SU-DHL-6 (cell line): Measurements from ENCODE around the gene C17orf78.
"Not testable (repeated sequence)": the region's sequence is repeated elsewhere in the genome, so short reads cannot be mapped to it uniquely, and the experiment has no call there.

Source experiments
- H2AFZ ChIP-seq: fragments of 200-600 bp; sonication (generic); 2 replicates; pipeline ENCODE4 v1.6.1; 2014; ENCODE audit warnings: low read depth, mild to moderate bottlenecking, moderate library complexity, mixed read lengths, antibody characterized with exemption, low read length; ENCODE audit not compliant: severe bottlenecking
- H3F3A ChIP-seq: fragments of 200-600 bp; shearing (Covaris generic); 2 replicates; pipeline ENCODE4 v1.6.0; 2016; ENCODE audit warnings: antibody characterized with exemption, mild to moderate bottlenecking; ENCODE audit not compliant: insufficient read depth
- H3K27ac ChIP-seq: fragments of 200-600 bp; sonication (generic); 2 replicates; pipeline ENCODE4 v1.5.1; 2016; ENCODE audit warnings: low read depth, mild to moderate bottlenecking, low read length, moderate library complexity, mixed read lengths
- H3K27me3 ChIP-seq: fragments of 200-600 bp; sonication (generic), shearing (Covaris generic); 2 replicates; pipeline ENCODE4 v1.6.0; 2014; ENCODE audit warnings: mild to moderate bottlenecking, low read length
- H3K36me3 ChIP-seq: fragments of 200-600 bp; sonication (generic); 2 replicates; pipeline ENCODE4 v1.6.1; 2014; ENCODE audit warnings: mild to moderate bottlenecking, low read length, mixed read lengths
- H3K4me2 ChIP-seq: fragments of 300-600, 200-600 bp; shearing (Covaris generic), sonication (generic); 2 replicates; pipeline ENCODE4 v1.6.0; 2014; ENCODE audit warnings: low read length, low read depth, mild to moderate bottlenecking; ENCODE audit not compliant: poor library complexity, severe bottlenecking
- H3K4me3 ChIP-seq: fragments of 200-600 bp; sonication (generic); 2 replicates; pipeline ENCODE4 v1.5.1; 2014; ENCODE audit warnings: antibody characterized with exemption, low read length, mild to moderate bottlenecking, mixed read lengths; ENCODE audit not compliant: insufficient read depth, poor library complexity, severe bottlenecking
- H3K79me2 ChIP-seq: fragments of 200-600 bp; sonication (generic); 2 replicates; pipeline ENCODE4 v1.6.1; 2014; ENCODE audit warnings: mild to moderate bottlenecking, low read length, moderate library complexity; ENCODE audit not compliant: insufficient read depth
- H3K9ac ChIP-seq: fragments of 200-600 bp; sonication (generic); 2 replicates; pipeline ENCODE4 v1.7.0; 2014; ENCODE audit warnings: mild to moderate bottlenecking, low read length
- H3K9me2 ChIP-seq: fragments of 200-600 bp; sonication (generic); replicated peaks from 2 replicates; pipeline ENCODE4 v1.6.1; 2014; ENCODE audit warnings: low read length; ENCODE audit not compliant: insufficient read depth
- H3K9me3 ChIP-seq: fragments of 200-600 bp; sonication (generic); 2 replicates; pipeline ENCODE4 v1.6.1; 2014; ENCODE audit warnings: low read length, mixed read lengths; ENCODE audit not compliant: insufficient read depth
- H4K20me1 ChIP-seq: fragments of 200-600 bp; sonication (generic); 2 replicates; pipeline ENCODE4 v1.6.1; 2014; ENCODE audit warnings: low read depth, mild to moderate bottlenecking, antibody characterized with exemption, low read length, moderate library complexity, mixed read lengths
- CTCF ChIP-seq: fragments of 200-600 bp; sonication (generic); IDR thresholded peaks from one replicate; pipeline ENCODE4 v1.5.1; 2017; ENCODE audit warnings: antibody characterized with exemption, mild to moderate bottlenecking, low read length, moderate library complexity; ENCODE audit not compliant: insufficient read depth, poor library complexity, severe bottlenecking
- EZH2phosphoT487 ChIP-seq: fragments of 200-600 bp; sonication (generic), shearing (Covaris generic); conservative IDR thresholded peaks from 2 replicates; pipeline ENCODE4 v1.6.1; 2018; ENCODE audit warnings: mild to moderate bottlenecking, antibody characterized with exemption, low read length, moderate library complexity, mixed read lengths

Gene C17orf78

GRCh38 chr17:37440424-37440823, 64.6 kb downstream of the C17orf78 start:
- H2AFZ ChIP-seq: no peak overlapping the region
- H4K20me1 ChIP-seq: no peaks in the 10 kb centered on the region
- no peaks in the 10 kb centered on the region for H3K27me3 ChIP-seq
- H3K4me3 ChIP-seq: no peak overlapping the region
- H3K36me3 ChIP-seq: peaks cover 43% of the 10 kb centered on the region; the same call in 1 of the 2 replicates
- H3K4me2 ChIP-seq: no peak overlapping the region
- no peaks in the 10 kb centered on the region for H3K9me2 ChIP-seq
- no peak overlapping the region for H3K9ac ChIP-seq
- no peak for TF ChIP-seq EZH2phosphoT487
- TF ChIP-seq CTCF: no peak
- no peaks in the 10 kb centered on the region; the same call in 1 of the 2 replicates for H3F3A ChIP-seq
- H3K9me3 ChIP-seq: no peaks in the 10 kb centered on the region
- no peak overlapping the region for H3K27ac ChIP-seq
- no peaks in the 10 kb centered on the region for H3K79me2 ChIP-seq

GRCh38 chr17:37441369-37442014, 65.7 kb downstream of the C17orf78 start:
- not testable (repeated sequence) for H3K27ac ChIP-seq, H3K9me2 ChIP-seq, H4K20me1 ChIP-seq, H3K4me3 ChIP-seq, H3K9me3 ChIP-seq, H3K79me2 ChIP-seq, H2AFZ ChIP-seq, H3F3A ChIP-seq, H3K4me2 ChIP-seq, H3K9ac ChIP-seq, H3K27me3 ChIP-seq
- peaks cover 47% of the 10 kb centered on the region; the same call in 1 of the 2 replicates for H3K36me3 ChIP-seq
